Activated CD4-positive, CD25-positive, alpha-beta regulatory T cell (primary cell): ENCODE results near the gene SLC5A5.

Source experiments
- DNase-seq, 4 experiments: peaks; one replicate each; lab custom pipeline; 2025; lab: John Stamatoyannopoulos, UW

Gene SLC5A5

GRCh38 chr19:17847538-17848366, 24.0 kb upstream of the SLC5A5 start, which contains the start of gene JAK3:
Gene JAK3 (minus strand): TSS chr19:17847982. CDS start chr19:17844417, 3,565 bp downstream.
- peak; percentile 64 to 82 (median 77) for DNase-seq

- no peak for DNase-seq
Observed at GRCh38 chr19:17848595-17849292, 23.0 kb upstream of the SLC5A5 start.

GRCh38 chr19:17854061-17854460, 17.7 kb upstream of the SLC5A5 start:
- no peak for DNase-seq

GRCh38 chr19:17855280-17856152, 16.2 kb upstream of the SLC5A5 start:
- peak; percentile 71 to 97 (median 87) for DNase-seq

- peak; percentile 90 to 98 (median 97) for DNase-seq
Observed at GRCh38 chr19:17859533-17860330, 12.0 kb upstream of the SLC5A5 start, which contains the start of gene RPL18A. Gene RPL18A (plus strand): TSS chr19:17859910. CDS start chr19:17859957, 47 bp downstream.

- no peak for DNase-seq
Observed at GRCh38 chr19:17860331-17860992, 11.3 kb upstream of the SLC5A5 start.

- DNase-seq: no peak
Observed at GRCh38 chr19:17860993-17861360, 10.8 kb upstream of the SLC5A5 start.

- no peak for DNase-seq
Observed at GRCh38 chr19:17861542-17862402, 10.0 kb upstream of the SLC5A5 start.

GRCh38 chr19:17862711-17863519, 8.8 kb upstream of the SLC5A5 start:
- no peak for DNase-seq

- DNase-seq: no peak
Observed at GRCh38 chr19:17863520-17864182, 8.1 kb upstream of the SLC5A5 start.

- DNase-seq: no peak
Observed at GRCh38 chr19:17865364-17866311, 6.1 kb upstream of the SLC5A5 start.

- no peak for DNase-seq
Observed at GRCh38 chr19:17866312-17866963, 5.3 kb upstream of the SLC5A5 start.

- no peak for DNase-seq
Observed at GRCh38 chr19:17866964-17867486, 4.7 kb upstream of the SLC5A5 start.

GRCh38 chr19:17868669-17869068, 3.1 kb upstream of the SLC5A5 start:
- DNase-seq: no peak

- DNase-seq: no peak
Observed at GRCh38 chr19:17869114-17869608, 2.6 kb upstream of the SLC5A5 start.
